ENCODE data around the gene MPG. TPM values are rescaled to one million over a fixed set of nuclear protein-coding genes. Genes with fewer than 3 reads are reported as not detected.

The MPG gene, protein sequence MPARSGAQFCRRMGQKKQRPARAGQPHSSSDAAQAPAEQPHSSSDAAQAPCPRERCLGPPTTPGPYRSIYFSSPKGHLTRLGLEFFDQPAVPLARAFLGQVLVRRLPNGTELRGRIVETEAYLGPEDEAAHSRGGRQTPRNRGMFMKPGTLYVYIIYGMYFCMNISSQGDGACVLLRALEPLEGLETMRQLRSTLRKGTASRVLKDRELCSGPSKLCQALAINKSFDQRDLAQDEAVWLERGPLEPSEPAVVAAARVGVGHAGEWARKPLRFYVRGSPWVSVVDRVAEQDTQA
- 82.7 and 84.4 TPM in 2 replicates for total RNA-seq

DNA sequence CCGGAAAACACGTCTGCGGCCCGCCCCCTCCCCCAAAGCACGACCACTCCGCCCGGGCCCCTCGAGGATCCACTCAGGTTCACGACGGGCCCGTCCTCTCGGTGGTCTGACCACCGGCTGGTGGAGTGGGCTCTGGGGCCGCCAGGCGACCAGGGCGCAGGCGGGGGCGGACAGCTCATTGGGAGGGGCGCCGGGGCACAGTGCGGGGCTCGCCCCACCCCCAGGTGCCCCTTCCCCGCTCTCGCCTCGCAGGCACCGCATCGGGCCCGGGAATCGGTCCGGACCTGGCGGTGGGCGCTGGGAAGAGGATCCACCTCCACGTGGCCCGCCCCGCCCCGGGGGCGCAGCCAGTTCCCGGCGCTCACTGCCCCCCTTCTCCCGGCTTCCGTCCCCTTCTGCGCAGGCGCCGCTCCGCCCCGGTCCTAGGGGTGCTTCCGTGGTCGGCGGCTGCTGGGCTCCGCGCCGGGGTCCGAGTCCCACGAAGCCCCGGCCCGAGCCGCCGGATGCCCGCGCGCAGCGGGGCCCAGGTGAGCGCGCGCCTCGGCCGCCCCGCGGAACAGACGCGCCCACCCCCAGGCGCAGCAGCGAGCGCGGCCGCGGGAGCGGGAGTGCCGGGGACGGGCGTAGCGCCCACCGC, at the start of gene MPG:
Gene MPG (plus strand): TSS at position 419 of the 637 bp plus-strand sequence. CDS start 85 bp downstream, at position 504.

DNA sequence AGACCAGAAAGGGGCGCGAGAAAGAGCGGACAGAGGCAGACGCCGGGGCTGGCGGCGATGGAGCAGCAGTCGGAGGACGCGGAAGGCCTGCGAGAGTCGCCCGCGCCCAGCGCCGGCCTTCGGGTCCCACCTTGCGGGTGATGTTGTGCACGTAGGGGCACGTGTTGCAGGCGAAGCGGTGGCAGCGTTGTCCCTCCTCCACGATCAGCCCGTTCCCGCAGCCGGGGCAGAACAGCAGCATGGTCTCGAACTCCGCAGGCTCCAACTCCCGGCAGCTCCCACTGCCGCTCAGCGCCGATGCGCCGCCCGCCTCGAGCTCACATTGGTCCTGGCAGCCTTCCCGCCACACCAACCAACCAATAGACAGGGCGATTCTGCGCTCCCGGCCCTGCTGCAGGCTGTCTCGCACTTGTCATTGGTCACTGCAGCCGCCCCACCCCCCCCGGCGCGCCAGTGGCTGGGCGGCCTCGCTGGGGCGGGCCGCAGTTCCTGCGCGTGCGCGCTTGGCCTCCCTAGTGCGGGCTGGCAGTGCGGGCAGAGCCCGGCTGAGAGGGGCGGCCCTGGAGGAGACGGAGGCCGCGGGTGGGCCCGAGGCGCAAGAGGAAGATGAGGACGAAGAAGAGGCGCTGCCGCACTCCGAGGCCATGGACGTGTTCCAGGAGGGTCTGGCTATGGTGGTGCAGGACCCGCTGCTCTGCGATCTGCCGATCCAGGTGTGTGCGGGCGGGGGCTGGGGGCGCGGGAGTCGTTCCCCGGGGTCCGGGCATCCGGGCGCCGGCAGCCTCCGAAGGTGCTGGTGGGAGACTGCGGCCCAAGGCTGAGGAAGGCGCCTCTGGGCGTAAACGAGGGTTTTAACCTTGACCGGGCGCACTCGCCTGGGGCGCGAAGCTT, 24.4 kb upstream of the MPG start, which contains the start of the genes POLR3K and SNRNP25:
Gene POLR3K (minus strand): TSS at position 263 of the 891 bp plus-strand sequence. CDS start 22 bp downstream, at position 241.
Gene SNRNP25 (plus strand): TSS at position 483 of the 891 bp plus-strand sequence. CDS start 189 bp downstream, at position 672.

DNA sequence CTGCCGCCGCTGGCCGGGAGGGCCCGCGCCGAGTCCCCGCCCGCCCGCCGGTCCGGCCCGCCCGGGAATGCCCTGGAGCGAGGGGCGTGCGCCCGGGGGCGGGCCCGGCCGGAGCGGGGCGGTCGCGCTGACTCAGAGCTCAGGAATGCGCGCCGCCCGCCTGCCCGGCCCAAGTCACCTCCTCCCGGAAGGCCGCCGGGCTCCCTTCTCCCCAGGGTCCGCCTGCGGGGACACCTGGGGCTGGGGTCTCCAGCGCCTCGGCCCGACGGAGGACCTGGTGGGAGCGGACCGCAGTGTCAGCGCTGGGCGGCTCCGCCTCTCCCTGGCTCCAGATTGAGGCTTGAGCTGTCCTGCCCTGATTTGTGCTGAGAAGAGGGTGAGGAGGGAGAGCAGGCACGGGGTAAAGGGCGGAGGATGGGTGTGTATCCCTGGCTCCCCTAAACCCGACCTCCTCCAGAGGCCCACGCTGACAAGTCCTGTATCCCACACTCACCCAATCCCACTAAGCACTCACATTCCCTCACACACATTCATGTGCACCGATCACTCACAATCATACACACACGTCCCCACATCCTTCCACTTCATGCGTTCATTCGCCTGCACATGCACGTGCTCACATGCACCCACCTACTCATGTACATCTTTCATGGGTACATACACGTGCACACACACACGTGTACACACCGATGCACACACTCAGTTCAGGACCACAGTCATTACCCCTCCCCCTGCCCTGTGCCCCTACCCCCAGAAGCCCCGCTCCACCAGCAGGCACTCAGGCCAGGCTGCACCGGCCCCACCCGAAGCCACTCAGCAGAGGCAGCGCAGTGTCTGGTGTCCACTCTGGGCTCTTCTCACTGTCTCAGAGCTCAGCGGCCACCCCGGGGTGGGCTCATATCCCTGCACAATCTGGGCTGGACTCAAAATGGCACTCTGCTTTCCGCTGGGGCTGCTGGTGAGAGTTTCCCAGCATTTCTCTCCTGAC, 5.2 kb upstream of the MPG start, which contains the start of gene RHBDF1:
Gene RHBDF1 (minus strand): TSS at position 71 of the 988 bp plus-strand sequence. CDS start 7,616 bp downstream, outside the sequence.

Small RNA genes within 50 kb of the gene (small RNA-seq; reads per million reads assigned to genes)
- not detected for gene Z69720.2

Other genes starting within 250 kb of the MPG start
- 6.3 and 7.3 TPM in 2 replicates for gene POLR3K, start 24.6 kb upstream of the MPG start, total RNA-seq
- 26.7 and 29.0 TPM in 2 replicates for gene SNRNP25, start 24.4 kb upstream of the MPG start, total RNA-seq
- 26.2 and 26.3 TPM in 2 replicates for gene RHBDF1, start 5.6 kb upstream of the MPG start, total RNA-seq
- 10.1 and 14.4 TPM in 2 replicates for gene NPRL3, start 60.4 kb downstream of the MPG start, total RNA-seq
- not detected in 2 replicates for gene HBZ, start 74.4 kb downstream of the MPG start, total RNA-seq
- gene HBM, start 87.8 kb downstream of the MPG start, total RNA-seq: not detected in 2 replicates
- gene HBA2, start 94.7 kb downstream of the MPG start, total RNA-seq: not detected in 2 replicates
- gene HBA1, start 98.5 kb downstream of the MPG start, total RNA-seq: not detected in 2 replicates
- gene HBQ1, start 102.2 kb downstream of the MPG start, total RNA-seq: 0.40 TPM in 1 of 2 replicates, not detected in the other
- gene LUC7L, start 151.2 kb downstream of the MPG start, total RNA-seq: 67.2 and 67.8 TPM in 2 replicates
- 62.6 and 66.9 TPM in 2 replicates for gene FAM234A, start 156.6 kb downstream of the MPG start, total RNA-seq
- 3.1 and 3.6 TPM in 2 replicates for gene RGS11, start 197.7 kb downstream of the MPG start, total RNA-seq
- gene ARHGDIG, start 202.4 kb downstream of the MPG start, total RNA-seq: 0.79 and 1.7 TPM in 2 replicates
- gene PDIA2, start 204.9 kb downstream of the MPG start, total RNA-seq: 0.29 and 0.66 TPM in 2 replicates

Measured in thoracic aorta endothelial cell (primary cell).